GM23248 (cell line): ENCODE results near the gene SLC24A4. TPM values are rescaled to one million over a fixed set of nuclear protein-coding genes. Genes with fewer than 3 reads are reported as not detected.

ENCODE experiments used
- DNase-seq: peaks from one replicate; pipeline ENCODE4 v3.0.0-alpha.2; 2015
- H2AFZ ChIP-seq: fragments of 200-600 bp; sonication (generic); 2 replicates; pipeline ENCODE4 v1.6.1; 2016; ENCODE audit warnings: antibody characterized with exemption
- H3F3A ChIP-seq: fragments of 200-600 bp; sonication (generic); 2 replicates; pipeline ENCODE4 v1.6.1; 2016; ENCODE audit warnings: mild to moderate bottlenecking, antibody characterized with exemption, mixed run types; ENCODE audit not compliant: insufficient read depth
- H3K27ac ChIP-seq: fragments of 200-600 bp; sonication (generic); 2 replicates; pipeline ENCODE4 v1.5.1; 2016; ENCODE audit warnings: mild to moderate bottlenecking
- H3K27me3 ChIP-seq: fragments of 200-600 bp; sonication (generic); replicated peaks from 2 replicates; pipeline ENCODE4 v1.6.1; 2016; ENCODE audit warnings: mild to moderate bottlenecking; ENCODE audit not compliant: insufficient read depth
- H3K36me3 ChIP-seq: fragments of 200-600 bp; sonication (generic); 2 replicates; pipeline ENCODE4 v1.6.1; 2016; ENCODE audit warnings: low read depth, mild to moderate bottlenecking
- H3K4me1 ChIP-seq: fragments of 200-600 bp; sonication (generic); 2 replicates; pipeline ENCODE4 v1.6.1; 2016; ENCODE audit warnings: mild to moderate bottlenecking; ENCODE audit not compliant: insufficient read depth
- H3K4me2 ChIP-seq: fragments of 200-600 bp; sonication (generic); one replicate; pipeline ENCODE4 v1.6.1; 2016; ENCODE audit warnings: mild to moderate bottlenecking; ENCODE audit not compliant: unreplicated experiment
- H3K4me3 ChIP-seq: fragments of 200-600 bp; sonication (generic); 2 replicates; pipeline ENCODE4 v1.5.1; 2016; ENCODE audit warnings: mild to moderate bottlenecking
- H3K79me2 ChIP-seq: fragments of 200-600 bp; sonication (generic); 2 replicates; pipeline ENCODE4 v1.6.1; 2016; ENCODE audit warnings: mild to moderate bottlenecking; ENCODE audit not compliant: insufficient read depth
- H3K9ac ChIP-seq: fragments of 200-600 bp; sonication (generic); 2 replicates; pipeline ENCODE4 v1.6.1; 2016; ENCODE audit warnings: mild to moderate bottlenecking
- H3K9me2 ChIP-seq: fragments of 200-600 bp; sonication (generic); 2 replicates; pipeline ENCODE4 v1.6.1; 2016; ENCODE audit warnings: mixed run types, mild to moderate bottlenecking, moderate library complexity; ENCODE audit not compliant: insufficient read depth
- H3K9me3 ChIP-seq: fragments of 200-600 bp; sonication (generic); one replicate; pipeline ENCODE4 v1.6.1; 2017; ENCODE audit warnings: low read depth
- H4K20me1 ChIP-seq: fragments of 200-600 bp; sonication (generic); 2 replicates; pipeline ENCODE4 v1.6.0; 2016; ENCODE audit not compliant: insufficient read depth
- EZH2 ChIP-seq: fragments of 200-600 bp; sonication (generic); IDR thresholded peaks from 2 replicates; pipeline ENCODE4 v1.6.1; 2018; ENCODE audit warnings: antibody characterized with exemption, mild to moderate bottlenecking; ENCODE audit not compliant: insufficient read depth, poor library complexity, severe bottlenecking
- EZH2phosphoT487 ChIP-seq: fragments of 200-600 bp; sonication (generic); IDR thresholded peaks from 2 replicates; pipeline ENCODE4 v1.6.1; 2018; ENCODE audit warnings: antibody characterized with exemption, moderate library complexity, mild to moderate bottlenecking, low read depth; ENCODE audit not compliant: insufficient read depth
- WGBS, 2 experiments: methylation state at CpG; one replicate each; pipeline ENCODE4 v1.1.6; 2015 to 2017; ENCODE audit warnings: low lambda C conversion rate in 2 of 2, low coverage in 1 of 2; ENCODE audit errors: missing lambda C conversion rate in 2 of 2; 5-methylcytosine and 5-hydroxymethylcytosine counted together
- in situ Hi-C: fragments of 300-500 bp; cut with MboI; formaldehyde crosslinking; loops from 2 replicates; pipeline ENCODE4 v1.15.0; 2020
- polyA plus RNA-seq: library from polyadenylated mRNA; unstranded; fragments of >200 nt; fragmentation: Nextera tagmentation; extraction: Ambion mirVana; gene quantifications from 2 replicates; pipeline ENCODE4 v1.2.1, GENCODE V29; 2016
- total RNA-seq: library from RNA; depleted of rRNA; stranded (reverse); fragments of >200 nt; shearing (Covaris generic); gene quantifications from 2 replicates; pipeline ENCODE4 v1.2.3, GENCODE V29; 2014

Gene SLC24A4
- total and polyA plus RNA-seq, 2 experiments from 2014 or later: not detected

- 0 out of 2 replicates have a peak overlapping the region, but pooled peaks have one; percentile 14 for H2AFZ ChIP-seq
Observed at GRCh38 chr14:92510972-92511371, 188.0 kb downstream of the SLC24A4 start.

GRCh38 chr14:92511453-92512238 is 188.7 kb downstream of the SLC24A4 start:
- DNase-seq: peak; percentile 94
- no peaks in the 10 kb centered on the region for H3K36me3 ChIP-seq
- WGBS, 2 experiments: 1 to 4% methylated on average over 6 of the region's 6 CpGs
- H3K27ac ChIP-seq: peak overlapping the region; percentile 95
- no peaks in the 10 kb centered on the region for H3K27me3 ChIP-seq
- peaks cover 15% of the 10 kb centered on the region for H3F3A ChIP-seq
- peak overlapping the region; percentile 73 for H3K9ac ChIP-seq
- H3K4me2 ChIP-seq: peak overlapping the region; percentile 31
- H3K9me3 ChIP-seq: no peaks in the 10 kb centered on the region
- peak overlapping the region; percentile 15; the same call in 1 of the 2 replicates for H3K4me3 ChIP-seq
- H3K4me1 ChIP-seq: peaks cover 18% of the 10 kb centered on the region
- no peak for TF ChIP-seq EZH2phosphoT487
- TF ChIP-seq EZH2: no peak
- H3K9me2 ChIP-seq: no peaks in the 10 kb centered on the region
- 0 out of 2 replicates have a peak overlapping the region, but pooled peaks have one; percentile 14 for H2AFZ ChIP-seq
- no peaks in the 10 kb centered on the region for H4K20me1 ChIP-seq
- peaks cover 28% of the 10 kb centered on the region for H3K79me2 ChIP-seq
- in situ Hi-C loops: no loop called here

More at GRCh38 chr14:92510972-92511371, 188.0 kb downstream of the SLC24A4 start:
- H3K9ac ChIP-seq: peak overlapping the region; percentile 73
- in situ Hi-C loops: no loop called here
- H3K4me1 ChIP-seq: peaks cover 18% of the 10 kb centered on the region
- peak overlapping the region; percentile 95 for H3K27ac ChIP-seq
- peak overlapping the region; percentile 31 for H3K4me2 ChIP-seq
- peaks cover 15% of the 10 kb centered on the region for H3F3A ChIP-seq
- no peaks in the 10 kb centered on the region for H3K9me3 ChIP-seq
- no peaks in the 10 kb centered on the region for H3K9me2 ChIP-seq
- no peaks in the 10 kb centered on the region for H3K36me3 ChIP-seq
- whole genome bisulfite sequencing, 2 experiments: 88 to 92% methylated on average over 2 of the region's 2 CpGs
- no peak for DNase-seq
- H3K27me3 ChIP-seq: no peaks in the 10 kb centered on the region
- no peak for TF ChIP-seq EZH2
- no peak for TF ChIP-seq EZH2phosphoT487
- H4K20me1 ChIP-seq: no peaks in the 10 kb centered on the region
- peaks cover 21% of the 10 kb centered on the region for H3K79me2 ChIP-seq
- H3K4me3 ChIP-seq: peak overlapping the region; percentile 15; the same call in 1 of the 2 replicates

- 90 to 91% methylated on average over 9 of the region's 9 CpGs for WGBS, 2 experiments
- peak overlapping the region; percentile 69 for H2AFZ ChIP-seq
- in situ Hi-C loops: no loop called here
Observed at GRCh38 chr14:92512807-92513203, 189.8 kb downstream of the SLC24A4 start.

GRCh38 chr14:92513204-92513965 is 190.4 kb downstream of the SLC24A4 start, which contains the start of gene RIN3:
RIN3 (plus strand) TSS chr14:92513781; CDS start chr14:92513933, 152 bp downstream.
- Histone ChIP-seq H3K79me2 (peaks cover 45% of the 10 kb centered on the region), H3K9ac (peak within 1 kb of the TSS; percentile 91), H4K20me1 (no peaks in the 10 kb centered on the region), H3K36me3 (no peaks in the 10 kb centered on the region), H3K4me3 (peak within 1 kb of the TSS; percentile 84), H3K4me2 (peak within 1 kb of the TSS; percentile 90), H2AFZ (peak within 1 kb of the TSS; percentile 69), H3K27ac (peak within 1 kb of the TSS; percentile 95), H3K9me3 (no peaks in the 10 kb centered on the region), H3K27me3 (no peaks in the 10 kb centered on the region), H3K9me2 (no peaks in the 10 kb centered on the region), H3K4me1 (peaks cover 18% of the 10 kb centered on the region), H3F3A (peaks cover 15% of the 10 kb centered on the region)
- 9 to 11% methylated on average over 42 to 61 of the region's 79 CpGs for WGBS, 2 experiments
- TF ChIP-seq EZH2: no peak
- TF ChIP-seq EZH2phosphoT487: no peak
- in situ Hi-C loops: no loop called here
- DNase-seq: peak; percentile 84

More at GRCh38 chr14:92512807-92513203, 189.8 kb downstream of the SLC24A4 start:
- Histone ChIP-seq H3K27me3 (no peaks in the 10 kb centered on the region), H3K4me1 (peaks cover 18% of the 10 kb centered on the region), H3K79me2 (peaks cover 40% of the 10 kb centered on the region), H3K4me3 (peak overlapping the region; percentile 84), H3K9ac (peak overlapping the region; percentile 91), H3F3A (peaks cover 15% of the 10 kb centered on the region), H3K4me2 (peak overlapping the region; percentile 90), H3K36me3 (no peaks in the 10 kb centered on the region), H3K9me3 (no peaks in the 10 kb centered on the region), H3K27ac (peak overlapping the region; percentile 95), H4K20me1 (no peaks in the 10 kb centered on the region), H3K9me2 (no peaks in the 10 kb centered on the region)
- DNase-seq: no peak
- TF ChIP-seq EZH2: no peak
